Testis (tissue), 2 donors: ENCODE data around the gene BAZ1A.

Experiments
- POLR2A ChIP-seq: fragments of 450-650 bp; IDR thresholded peaks from one replicate; pipeline ENCODE4 v1.6.1; 2017; ENCODE audit warnings: antibody characterized with exemption, mild to moderate bottlenecking, moderate library complexity
- TF ChIP-seq, protein P1 (sequence below), 3 experiments: fragments of 450-650 bp in 2 of 3; fragments of 200-600 bp in 1 of 3; sonication (generic) in 1 of 3; IDR thresholded peaks; one replicate each; pipeline ENCODE4 v1.5.1; 2016 to 2019; ENCODE audit warnings: antibody characterized with exemption in 3 of 3, mild to moderate bottlenecking in 2 of 3, moderate library complexity in 1 of 3

DNA sequence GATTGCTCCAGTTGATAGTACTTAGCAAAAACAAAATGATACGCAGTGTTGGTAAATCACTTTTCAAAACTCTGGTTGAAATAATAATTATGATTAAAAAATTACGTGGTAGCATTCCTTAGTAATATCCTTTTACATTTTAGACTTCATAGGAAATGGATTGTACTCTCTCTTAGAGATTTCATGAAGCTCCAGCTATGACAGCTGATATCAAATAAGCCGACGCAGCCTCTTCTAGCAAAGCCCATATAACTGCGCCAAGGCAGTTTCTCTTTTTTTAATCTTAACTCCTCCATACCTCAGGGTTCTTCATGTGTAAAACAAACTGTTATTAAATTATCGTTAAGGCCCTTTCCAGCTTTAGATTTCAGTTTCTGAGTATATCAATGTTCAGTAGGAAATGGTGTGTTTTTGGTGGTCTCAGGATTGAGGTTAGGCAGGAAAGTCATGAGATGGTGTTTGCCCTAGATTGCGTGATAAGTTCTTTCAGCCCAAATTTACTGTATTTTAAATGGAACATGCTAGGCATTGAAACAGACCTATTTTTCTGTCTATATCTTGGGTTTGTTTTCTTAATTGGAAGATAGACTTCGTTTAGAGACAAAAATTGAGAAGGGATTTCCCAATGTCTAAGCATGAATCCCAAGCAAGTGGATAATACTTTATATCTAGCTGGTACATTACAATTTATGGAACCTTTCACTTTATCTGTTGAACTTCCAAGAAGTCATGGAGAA, 159.9 kb downstream of the BAZ1A start:
- TF ChIP-seq POLR2A: no peak
- TF ChIP-seq, protein P1, sequence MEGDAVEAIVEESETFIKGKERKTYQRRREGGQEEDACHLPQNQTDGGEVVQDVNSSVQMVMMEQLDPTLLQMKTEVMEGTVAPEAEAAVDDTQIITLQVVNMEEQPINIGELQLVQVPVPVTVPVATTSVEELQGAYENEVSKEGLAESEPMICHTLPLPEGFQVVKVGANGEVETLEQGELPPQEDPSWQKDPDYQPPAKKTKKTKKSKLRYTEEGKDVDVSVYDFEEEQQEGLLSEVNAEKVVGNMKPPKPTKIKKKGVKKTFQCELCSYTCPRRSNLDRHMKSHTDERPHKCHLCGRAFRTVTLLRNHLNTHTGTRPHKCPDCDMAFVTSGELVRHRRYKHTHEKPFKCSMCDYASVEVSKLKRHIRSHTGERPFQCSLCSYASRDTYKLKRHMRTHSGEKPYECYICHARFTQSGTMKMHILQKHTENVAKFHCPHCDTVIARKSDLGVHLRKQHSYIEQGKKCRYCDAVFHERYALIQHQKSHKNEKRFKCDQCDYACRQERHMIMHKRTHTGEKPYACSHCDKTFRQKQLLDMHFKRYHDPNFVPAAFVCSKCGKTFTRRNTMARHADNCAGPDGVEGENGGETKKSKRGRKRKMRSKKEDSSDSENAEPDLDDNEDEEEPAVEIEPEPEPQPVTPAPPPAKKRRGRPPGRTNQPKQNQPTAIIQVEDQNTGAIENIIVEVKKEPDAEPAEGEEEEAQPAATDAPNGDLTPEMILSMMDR (IDR thresholded peaks at IDR 0.05): no peak
